ENCODE measurements around the gene EP400.

EP400 gene

DNA sequence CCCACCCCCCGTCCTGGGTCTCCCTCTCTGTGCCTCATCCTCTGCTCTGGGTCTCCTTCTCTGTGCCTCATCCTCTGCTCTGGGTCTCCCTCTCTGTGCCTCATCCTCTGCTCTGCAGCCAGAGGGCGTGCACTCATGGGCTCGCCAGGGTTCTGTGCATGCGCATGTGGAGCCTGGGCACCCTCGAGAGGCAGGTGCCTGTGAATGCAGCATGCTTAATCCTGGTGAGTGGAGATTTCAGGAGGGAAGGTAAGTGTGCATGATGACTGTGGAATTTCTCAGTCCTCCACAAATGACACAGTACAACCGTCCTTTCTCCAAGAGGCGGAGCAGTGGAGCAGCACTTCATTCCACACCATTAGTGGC lies 65.2 kb downstream of the EP400 start:
- in situ Hi-C loops (cut with MboI; ENCODE audit: low sequenced_read_pairs), result no loop called here

DNA sequence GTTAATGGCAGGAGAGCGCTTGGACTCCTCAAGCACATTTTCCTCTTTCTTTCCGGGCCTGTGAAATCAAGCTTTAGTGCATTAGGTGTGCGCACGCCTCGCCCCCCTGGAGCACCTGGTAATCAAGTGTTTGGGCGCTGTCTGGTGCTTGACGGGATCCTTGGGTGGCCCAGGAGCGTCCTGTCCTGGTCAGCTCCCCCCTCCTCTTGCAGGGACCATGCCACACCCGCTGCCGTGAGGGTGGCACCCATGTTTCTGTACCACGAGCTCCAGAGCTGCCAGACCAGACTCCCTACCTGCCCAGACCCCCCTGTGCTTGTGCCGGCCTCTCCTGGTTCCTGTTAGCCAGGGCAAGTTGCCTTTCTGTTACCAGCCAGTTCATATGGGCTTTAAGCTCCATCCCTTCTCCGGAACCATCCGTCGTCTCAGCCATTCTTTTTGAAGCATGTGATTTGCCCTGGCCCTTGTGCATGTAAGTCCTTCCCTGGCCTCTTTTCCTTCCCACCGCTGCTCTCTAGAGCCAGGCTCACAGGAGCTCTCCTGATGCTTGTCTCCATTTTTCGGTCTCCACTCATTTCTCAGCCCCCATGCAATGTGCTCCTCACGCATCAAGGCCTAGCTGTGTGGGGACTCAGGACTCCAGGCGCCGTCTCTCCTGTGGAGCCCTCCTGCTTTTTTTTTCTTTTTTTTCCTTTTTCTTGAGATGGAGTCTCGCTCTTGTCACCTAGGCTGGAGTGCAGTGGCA lies 66.1 kb downstream of the EP400 start:
- in situ Hi-C loops (cut with MboI; ENCODE audit: low sequenced_read_pairs), result no loop called here

- in situ Hi-C loops (cut with MboI; ENCODE audit: low sequenced_read_pairs), result no loop called here
Measured at GRCh38 chr12:132018193-132018916, 68.6 kb downstream of the EP400 start.

GRCh38 chr12:132019891-132020290 lies 70.1 kb downstream of the EP400 start:
- in situ Hi-C loops (cut with MboI; ENCODE audit: low sequenced_read_pairs), result no loop called here

GRCh38 chr12:132020292-132020691 lies 70.5 kb downstream of the EP400 start:
- in situ Hi-C loops (cut with MboI; ENCODE audit: low sequenced_read_pairs), result no loop called here

GRCh38 chr12:132021031-132021871 lies 71.5 kb downstream of the EP400 start:
- in situ Hi-C loops (cut with MboI; ENCODE audit: low sequenced_read_pairs), result no loop called here

DNA sequence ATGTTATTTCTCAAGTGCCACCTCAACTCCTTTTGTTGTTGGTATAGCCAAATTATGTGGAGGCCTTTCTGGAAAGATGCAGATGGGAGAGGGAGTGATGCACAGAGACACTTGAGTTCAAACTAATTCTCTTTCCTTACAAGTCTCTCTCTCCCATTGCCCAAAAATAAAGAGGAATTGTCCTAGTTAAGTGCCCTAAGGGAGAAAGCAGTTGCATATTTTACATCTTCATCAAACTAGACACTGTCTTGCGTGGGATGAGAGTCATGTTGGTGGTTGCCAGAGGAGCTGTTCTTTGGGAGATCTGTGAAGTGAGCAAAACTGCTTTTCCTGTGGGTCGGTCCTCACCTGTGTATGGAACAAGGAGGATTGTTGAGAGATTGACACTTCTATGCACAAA lies 72.2 kb downstream of the EP400 start:
- in situ Hi-C loops (cut with MboI; ENCODE audit: low sequenced_read_pairs), result no loop called here

DNA sequence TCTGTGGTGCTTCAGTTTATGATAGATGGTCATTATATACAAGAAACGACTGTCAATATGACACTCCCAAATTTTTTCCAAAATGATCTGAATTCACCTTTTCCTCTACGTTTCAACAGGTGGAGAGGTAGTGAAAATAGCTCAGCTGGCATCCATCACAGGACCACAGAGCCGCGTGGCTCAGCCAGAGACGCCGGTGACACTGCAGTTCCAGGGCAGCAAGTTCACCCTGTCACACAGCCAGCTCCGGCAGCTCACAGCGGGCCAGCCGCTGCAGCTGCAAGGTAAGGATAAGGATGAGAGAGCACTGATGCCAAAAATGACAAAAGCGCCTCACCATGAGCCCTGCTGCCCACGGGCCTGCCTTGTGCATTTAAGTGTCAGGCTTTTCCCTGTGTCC lies 73.9 kb downstream of the EP400 start:
- in situ Hi-C loops (cut with MboI; ENCODE audit: low sequenced_read_pairs), result no loop called here

DNA sequence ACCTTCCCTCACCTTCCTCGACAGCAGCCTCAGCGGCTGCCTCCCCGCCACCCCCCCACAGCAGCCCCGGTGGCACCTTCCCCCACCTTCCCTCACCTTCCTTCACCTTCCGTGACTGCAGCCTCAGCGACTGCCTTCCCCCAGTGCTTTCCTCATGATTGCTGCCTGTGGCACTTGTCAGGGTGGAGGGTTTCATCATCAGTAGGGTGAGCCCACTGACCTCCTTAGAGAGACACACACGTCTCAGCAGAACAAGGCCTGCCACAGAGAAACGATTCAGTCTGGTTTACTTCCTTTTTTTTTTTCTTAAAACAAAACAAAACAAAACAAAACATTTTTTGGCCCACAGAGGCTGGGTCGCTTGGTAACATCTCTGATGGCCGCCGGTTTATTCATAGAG lies 75.0 kb downstream of the EP400 start:
- in situ Hi-C loops (cut with MboI; ENCODE audit: low sequenced_read_pairs), result no loop called here

DNA sequence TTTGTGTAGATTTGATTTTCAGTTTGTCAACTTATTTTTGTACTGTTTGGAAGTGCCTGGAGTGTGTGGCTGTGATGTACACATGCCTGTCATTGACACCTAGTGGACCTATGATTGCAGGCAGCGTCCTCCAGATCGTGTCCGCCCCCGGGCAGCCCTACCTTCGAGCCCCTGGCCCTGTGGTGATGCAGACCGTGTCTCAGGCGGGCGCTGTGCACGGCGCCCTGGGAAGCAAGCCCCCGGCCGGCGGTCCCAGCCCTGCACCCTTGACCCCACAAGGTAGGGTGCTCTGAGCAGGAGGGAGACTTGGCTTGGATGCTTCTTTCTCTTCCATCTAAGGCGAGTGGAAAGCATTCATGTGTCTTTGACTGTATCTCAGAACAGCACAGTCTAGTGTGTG lies 75.8 kb downstream of the EP400 start:
- in situ Hi-C loops (cut with MboI; ENCODE audit: low sequenced_read_pairs), result no loop called here

GRCh38 chr12:132026061-132026795 lies 76.5 kb downstream of the EP400 start:
- in situ Hi-C loops (cut with MboI; ENCODE audit: low sequenced_read_pairs), result no loop called here

GRCh38 chr12:132026796-132027500 lies 77.2 kb downstream of the EP400 start:
- in situ Hi-C loops (cut with MboI; ENCODE audit: low sequenced_read_pairs), result no loop called here

DNA sequence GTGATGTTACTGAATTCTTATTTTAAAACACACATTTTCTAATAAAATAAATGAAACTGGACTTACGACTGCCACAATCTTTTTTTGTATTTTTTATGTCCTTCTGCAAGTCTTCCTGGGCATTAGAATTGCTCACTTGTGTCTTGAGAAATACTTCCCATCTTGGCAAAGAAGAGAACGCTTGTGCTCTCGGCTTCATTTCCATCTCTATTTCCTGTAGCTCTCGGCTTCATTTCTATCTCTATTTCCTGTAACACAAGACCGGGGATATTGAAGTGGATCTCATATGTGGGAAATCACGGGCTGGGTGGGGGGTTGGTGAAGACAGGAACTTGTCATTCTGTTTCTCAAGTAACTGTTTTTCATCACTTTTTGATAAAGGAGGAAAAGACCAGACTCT lies 77.9 kb downstream of the EP400 start:
- in situ Hi-C loops (cut with MboI; ENCODE audit: low sequenced_read_pairs), result no loop called here

DNA sequence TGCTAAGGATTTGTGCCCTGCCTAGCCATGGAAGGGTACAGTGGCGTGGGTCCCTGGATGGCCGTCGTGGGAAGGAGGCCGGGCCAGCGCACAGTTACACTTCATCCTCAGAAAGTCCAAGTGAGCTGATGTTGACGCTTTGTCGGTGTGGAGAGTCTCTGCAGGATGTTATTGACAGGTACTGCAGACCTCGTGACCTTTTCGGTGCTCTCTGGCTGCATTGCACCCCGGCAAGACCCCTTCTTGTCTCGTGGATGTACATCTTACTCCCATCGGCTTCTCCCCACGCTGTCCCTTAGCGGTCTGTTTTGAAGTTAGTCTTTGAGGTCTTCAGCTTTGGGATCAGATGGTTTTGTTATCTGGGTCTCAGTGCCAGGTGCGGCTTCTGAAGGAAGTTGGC lies 78.4 kb downstream of the EP400 start:
- in situ Hi-C loops (cut with MboI; ENCODE audit: low sequenced_read_pairs), result no loop called here

DNA sequence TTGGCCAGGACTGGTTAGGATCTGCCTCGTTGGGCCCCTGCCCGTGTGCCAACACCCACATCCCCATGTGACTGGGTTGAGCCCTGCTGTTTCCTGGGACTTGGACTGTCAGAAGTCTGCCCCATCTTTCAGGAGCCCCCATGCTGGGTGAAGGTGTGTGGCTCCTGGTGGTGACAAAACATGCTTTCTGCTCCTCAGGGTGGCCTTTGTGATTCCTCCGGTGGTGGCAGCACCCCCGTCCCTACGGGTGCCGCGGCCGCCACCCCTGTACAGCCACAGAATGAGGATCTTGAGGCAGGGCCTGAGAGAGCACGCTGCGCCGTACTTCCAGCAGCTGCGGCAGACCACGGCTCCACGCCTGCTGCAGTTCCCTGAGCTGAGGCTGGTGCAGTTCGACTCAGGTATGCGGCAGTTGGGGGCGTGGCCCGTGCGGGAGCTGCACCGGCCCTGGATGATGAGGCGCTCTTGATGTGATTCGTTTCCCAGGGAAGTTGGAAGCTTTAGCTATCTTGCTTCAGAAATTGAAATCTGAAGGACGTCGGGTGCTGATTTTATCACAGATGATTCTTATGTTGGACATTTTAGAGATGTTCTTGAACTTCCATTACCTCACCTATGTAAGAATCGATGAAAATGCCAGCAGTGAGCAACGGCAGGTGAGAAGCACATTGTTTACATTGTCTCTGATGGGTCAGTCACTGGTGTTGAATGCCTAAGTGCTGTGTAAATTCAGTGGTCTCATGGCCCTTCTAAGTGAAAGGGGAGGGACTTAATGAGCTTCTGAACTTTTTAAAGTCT lies 80.0 kb downstream of the EP400 start:
- in situ Hi-C loops (cut with MboI; ENCODE audit: low sequenced_read_pairs), result no loop called here

GRCh38 chr12:132030367-132031038 lies 80.8 kb downstream of the EP400 start:
- in situ Hi-C loops (cut with MboI; ENCODE audit: low sequenced_read_pairs), result no loop called here

GRCh38 chr12:132033627-132034026 lies 83.9 kb downstream of the EP400 start:
- in situ Hi-C loops (cut with MboI; ENCODE audit: low sequenced_read_pairs), result no loop called here

DNA sequence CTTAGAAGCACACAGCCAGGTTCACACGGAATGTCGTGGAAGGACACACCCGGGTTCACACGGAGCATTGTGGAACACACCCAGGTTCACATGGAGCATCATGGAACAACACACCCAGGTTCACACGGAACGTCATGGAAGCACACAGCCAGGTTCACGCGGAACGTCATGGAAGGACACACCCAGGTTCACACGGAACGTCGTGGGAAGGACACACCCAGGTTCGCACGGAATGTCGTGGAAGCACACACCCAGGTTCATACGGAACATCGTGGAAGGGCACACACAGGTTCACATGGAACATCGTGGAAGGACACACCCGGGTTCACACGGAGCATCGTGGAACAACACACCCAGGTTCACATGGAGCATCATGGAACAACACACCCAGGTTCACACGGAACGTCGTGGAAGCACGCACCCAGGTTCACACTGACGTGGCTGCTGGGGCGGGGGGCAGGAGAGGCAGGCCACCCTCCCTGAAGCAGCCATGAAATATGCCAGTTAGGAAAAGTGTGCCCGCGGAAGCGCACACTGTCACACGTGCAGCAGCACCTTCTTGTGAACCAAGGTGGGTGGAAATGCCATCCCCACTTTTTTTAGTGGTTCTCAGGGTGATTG lies 86.4 kb downstream of the EP400 start:
- in situ Hi-C loops (cut with MboI; ENCODE audit: low sequenced_read_pairs), result no loop called here
